Peyer's patch (tissue), 4 donors: ENCODE results near the gene ADAMTS2. TPM values are rescaled to one million over a fixed set of nuclear protein-coding genes. Genes with fewer than 3 reads are reported as not detected.

ENCODE experiments used
- DNase-seq, 3 donors: peaks; one replicate each; pipeline ENCODE4 v3.0.0-alpha.2; 2017 to 2019
- H3K27ac ChIP-seq, 4 donors: fragments of 200-600 bp; sonication (generic); one replicate each; pipeline ENCODE4 v1.5.1; 2016 to 2019
- H3K27me3 ChIP-seq, 2 donors: fragments of 200-600 bp; sonication (generic); one replicate each; pipeline ENCODE4 v1.5.1; 2019
- H3K36me3 ChIP-seq, 3 donors: fragments of 200-600 bp; sonication (generic); one replicate each; pipeline ENCODE4 v1.5.1; 2016 to 2019
- H3K4me1 ChIP-seq, 4 donors: fragments of 200-600 bp; sonication (generic); one replicate each; pipeline ENCODE4 v1.5.1; 2016 to 2019
- H3K4me3 ChIP-seq, 4 donors: fragments of 200-600 bp; sonication (generic); 1 replicate in 3 of 4; 2 replicates in 1 of 4; pipeline ENCODE4 v1.5.1; 2016 to 2019; ENCODE audit warnings: mild to moderate bottlenecking in 1 of 4
- H3K9me3 ChIP-seq, 4 donors: fragments of 200-600 bp; sonication (generic); one replicate each; pipeline ENCODE4 v1.5.1; 2016 to 2019; ENCODE audit warnings: mild to moderate bottlenecking in 1 of 4
- CTCF ChIP-seq, 6 experiments: fragments of 450-650 bp in 4 of 6; fragments of 200-600 bp in 2 of 6; sonication (generic) in 1 of 6; IDR thresholded peaks; one replicate each; pipeline ENCODE4 v1.5.1; 2017 to 2019; ENCODE audit warnings: antibody characterized with exemption in 6 of 6, mild to moderate bottlenecking in 3 of 6, moderate library complexity in 1 of 6
- POLR2A ChIP-seq, 2 donors: fragments of 450-650 bp; IDR thresholded peaks; one replicate each; pipeline ENCODE4 v1.5.1; 2017; ENCODE audit warnings: antibody characterized with exemption in 2 of 2, mild to moderate bottlenecking in 2 of 2, moderate library complexity in 2 of 2
- total RNA-seq, 4 donors: library from RNA; depleted of rRNA; stranded (reverse); fragments of >200 nt; gene quantifications; one replicate each; pipeline ENCODE4 v1.1.0, GENCODE V29; 2016

Gene ADAMTS2
- total RNA-seq, 4 donors from 2014 or later, result 5.3 to 90.0 (median 9.5) TPM

GRCh38 chr5:179260324-179261070, 84.8 kb downstream of the ADAMTS2 start:
- peak in 2 of 3 donors; percentile 22 to 25 for DNase-seq
- no peaks in the 10 kb centered on the region for H3K36me3 ChIP-seq
- no peaks in the 10 kb centered on the region for H3K9me3 ChIP-seq
- TF ChIP-seq CTCF (IDR thresholded peaks at IDR 0.05) (no peak), POLR2A (IDR thresholded peaks at IDR 0.05) (no peak)
- no peaks in the 10 kb centered on the region for H3K27me3 ChIP-seq
- H3K4me1 ChIP-seq, result peaks cover 0 to 6% (median 0%) of the 10 kb centered on the region in 4 donors
- H3K27ac ChIP-seq, result no peak overlapping the region
- no peak overlapping the region for H3K4me3 ChIP-seq

GRCh38 chr5:179259731-179260323, 85.4 kb downstream of the ADAMTS2 start:
- H3K27me3 ChIP-seq, result no peaks in the 10 kb centered on the region
- no peaks in the 10 kb centered on the region for H3K36me3 ChIP-seq
- H3K4me3 ChIP-seq, result no peak overlapping the region
- H3K9me3 ChIP-seq, result no peaks in the 10 kb centered on the region
- DNase-seq, result peak in 1 of 3 donors; percentile 37
- TF ChIP-seq POLR2A (IDR thresholded peaks at IDR 0.05) (no peak), CTCF (IDR thresholded peaks at IDR 0.05) (no peak)
- H3K27ac ChIP-seq, result no peak overlapping the region
- H3K4me1 ChIP-seq, result peaks cover 0 to under 1% (median 0%) of the 10 kb centered on the region in 4 donors

- Histone ChIP-seq H3K27me3 (no peaks in the 10 kb centered on the region), H3K9me3 (no peaks in the 10 kb centered on the region), H3K36me3 (no peaks in the 10 kb centered on the region), H3K27ac (no peak overlapping the region), H3K4me1 (no peaks in the 10 kb centered on the region), H3K4me3 (no peak overlapping the region)
- no peak for TF ChIP-seq POLR2A (IDR thresholded peaks at IDR 0.05)
- no peak for TF ChIP-seq CTCF (IDR thresholded peaks at IDR 0.05)
- peak in 2 of 3 donors; percentile 39 to 43 for DNase-seq
Observed at GRCh38 chr5:179258922-179259730, 86.1 kb downstream of the ADAMTS2 start.

- no peaks in the 10 kb centered on the region for H3K36me3 ChIP-seq
- no peak for TF ChIP-seq POLR2A (IDR thresholded peaks at IDR 0.05)
- no peak for TF ChIP-seq CTCF (IDR thresholded peaks at IDR 0.05)
- no peaks in the 10 kb centered on the region for H3K27me3 ChIP-seq
- peak in 2 of 3 donors; percentile 31 to 41 for DNase-seq
- no peaks in the 10 kb centered on the region for H3K9me3 ChIP-seq
- no peaks in the 10 kb centered on the region for H3K4me1 ChIP-seq
- H3K4me3 ChIP-seq, result no peak overlapping the region
- H3K27ac ChIP-seq, result no peak overlapping the region
Observed at GRCh38 chr5:179258001-179258921, 87.0 kb downstream of the ADAMTS2 start.

GRCh38 chr5:179257176-179257682, 88.0 kb downstream of the ADAMTS2 start:
- Histone ChIP-seq H3K36me3 (no peaks in the 10 kb centered on the region), H3K4me1 (no peaks in the 10 kb centered on the region), H3K9me3 (no peaks in the 10 kb centered on the region), H3K4me3 (no peak overlapping the region), H3K27me3 (no peaks in the 10 kb centered on the region), H3K27ac (no peak overlapping the region)
- no peak for TF ChIP-seq CTCF (IDR thresholded peaks at IDR 0.05)
- DNase-seq, result peak in 2 of 3 donors; percentile 28 to 34
